Omental fat pad (tissue), 4 donors: ENCODE data around the gene TRIM44. TPM values are rescaled to one million over a fixed set of nuclear protein-coding genes. Genes with fewer than 3 reads are reported as not detected.

Experiments used
- total RNA-seq, 4 donors: library from RNA; depleted of rRNA; stranded (reverse); fragments of >200 nt; gene quantifications; one replicate each; pipeline ENCODE4 v1.1.0, GENCODE V29; 2016

Gene TRIM44
- total RNA-seq, 4 donors from 2014 or later: 47.3 to 64.0 (median 52.1) TPM

Other genes with a start within 250 kb of the TRIM44 start
- 1 to 10 TPM in 3 of 4 donors, under 1 TPM in 1; 0.96 to 5.0 (median 2.8) TPM for gene SLC1A2, start 243.2 kb upstream of the TRIM44 start, total RNA-seq
- gene PAMR1, start 137.2 kb upstream of the TRIM44 start, total RNA-seq: 10 to 100 TPM in 3 of 4 donors, 1 to 10 TPM in 1; 7.0 to 34.3 (median 23.0) TPM
- gene FJX1, start 44.3 kb upstream of the TRIM44 start, total RNA-seq: 10 to 100 TPM in 2 of 4 donors, 1 to 10 TPM in 2; 3.3 to 48.4 (median 9.4) TPM